Caco-2 (cell line): ENCODE data around the gene RPL14. TPM values are rescaled to one million over a fixed set of nuclear protein-coding genes. Genes with fewer than 3 reads are reported as not detected.

ENCODE experiments used
- BruUV-seq: library from RNA; stranded (reverse); fragments of 400-500 nt; replicated peaks from 2 replicates; lab custom pipeline; 2021; lab: Mats Ljungman, UMichigan
- CTCF ChIA-PET: fragments of 300-600 bp; sonication (Branson Sonifier 250); formaldehyde crosslinking; loops from one replicate; lab custom pipeline; 2022; ENCODE audit warnings: antibody characterized with exemption; lab: Charles Lee
- POLR2A ChIA-PET: fragments of 300-600 bp; sonication (Branson Sonifier 250); formaldehyde crosslinking; loops from one replicate; lab custom pipeline; 2022; ENCODE audit warnings: antibody characterized with exemption; lab: Charles Lee
- DNase-seq, 2 experiments: peaks; one replicate each; pipeline versions ENCODE4 v3.0.0 to v3.0.0-alpha.2; 2020 to 2022
- H3K27me3 ChIP-seq: replicated peaks from 2 replicates; pipeline ENCODE4 v1.6.0; 2011; ENCODE audit warnings: low read length; ENCODE audit not compliant: control insufficient read depth, insufficient read depth
- H3K36me3 ChIP-seq: 2 replicates; pipeline ENCODE4 v1.5.1; 2011; ENCODE audit warnings: low read length; ENCODE audit not compliant: control insufficient read depth, insufficient read depth
- H3K4me1 ChIP-seq: fragments of 250-450 bp; sonication (Bioruptor Pico); 2 replicates; pipeline ENCODE4 v1.5.1; 2020; ENCODE audit warnings: mild to moderate bottlenecking
- H3K4me3 ChIP-seq: 2 replicates; pipeline ENCODE4 v1.5.1; 2011; ENCODE audit warnings: low read depth, mild to moderate bottlenecking, control low read depth, low read length
- H3K9me3 ChIP-seq: fragments of 250-450 bp; sonication (Bioruptor Pico); 2 replicates; pipeline ENCODE4 v1.5.1; 2020; ENCODE audit warnings: mild to moderate bottlenecking, moderate library complexity
- H3K27ac Mint-ChIP-seq: one replicate; pipeline ENCODE4 v1.8.0; 2022; ENCODE audit warnings: mixed read lengths; ENCODE audit not compliant: unreplicated experiment
- H3K27me3 Mint-ChIP-seq: one replicate; pipeline ENCODE4 v1.8.0; 2022; ENCODE audit warnings: mixed read lengths; ENCODE audit not compliant: insufficient read depth, unreplicated experiment
- H3K36me3 Mint-ChIP-seq: one replicate; pipeline ENCODE4 v1.8.0; 2022; ENCODE audit warnings: mild to moderate bottlenecking, mixed read lengths; ENCODE audit not compliant: insufficient read depth, unreplicated experiment
- H3K4me1 Mint-ChIP-seq: one replicate; pipeline ENCODE4 v1.8.0; 2022; ENCODE audit warnings: low read depth, mixed read lengths; ENCODE audit not compliant: unreplicated experiment
- H3K4me3 Mint-ChIP-seq: one replicate; pipeline ENCODE4 v1.8.0; 2022; ENCODE audit warnings: mild to moderate bottlenecking, moderate library complexity, mixed read lengths; ENCODE audit not compliant: unreplicated experiment
- H3K9me3 Mint-ChIP-seq: one replicate; pipeline ENCODE4 v1.8.0; 2022; ENCODE audit warnings: mixed read lengths; ENCODE audit not compliant: unreplicated experiment
- CTCF ChIP-seq, 2 experiments: fragments of 200-600 bp in 1 of 2; IDR thresholded peaks; 1 replicate in 1 of 2; 2 replicates in 1 of 2; pipeline versions ENCODE4 v1.5.1 to v1.8.0; 2011 to 2022; ENCODE audit warnings: antibody characterized with exemption in 1 of 2, control low read depth in 1 of 2, inconsistent platforms in 1 of 2, low read depth in 1 of 2, low read length in 1 of 2, mild to moderate bottlenecking in 1 of 2, moderate library complexity in 1 of 2; ENCODE audit not compliant: insufficient read depth in 1 of 2, severe bottlenecking in 1 of 2, unreplicated experiment in 1 of 2
- intact Hi-C: fragments of 100-400 bp; cut with micrococcal nuclease; formaldehyde crosslinking; loops from one replicate; pipeline ENCODE4 v1.10.0; 2022; ENCODE audit not compliant: unreplicated experiment
- total RNA-seq: library from RNA; stranded (reverse); gene quantifications from 2 replicates; pipeline ENCODE4 v1.2.3, GENCODE V29; 2022

The RPL14 gene
- total RNA-seq, 1 experiment from 2014 or later: 1,589 TPM

DNA sequence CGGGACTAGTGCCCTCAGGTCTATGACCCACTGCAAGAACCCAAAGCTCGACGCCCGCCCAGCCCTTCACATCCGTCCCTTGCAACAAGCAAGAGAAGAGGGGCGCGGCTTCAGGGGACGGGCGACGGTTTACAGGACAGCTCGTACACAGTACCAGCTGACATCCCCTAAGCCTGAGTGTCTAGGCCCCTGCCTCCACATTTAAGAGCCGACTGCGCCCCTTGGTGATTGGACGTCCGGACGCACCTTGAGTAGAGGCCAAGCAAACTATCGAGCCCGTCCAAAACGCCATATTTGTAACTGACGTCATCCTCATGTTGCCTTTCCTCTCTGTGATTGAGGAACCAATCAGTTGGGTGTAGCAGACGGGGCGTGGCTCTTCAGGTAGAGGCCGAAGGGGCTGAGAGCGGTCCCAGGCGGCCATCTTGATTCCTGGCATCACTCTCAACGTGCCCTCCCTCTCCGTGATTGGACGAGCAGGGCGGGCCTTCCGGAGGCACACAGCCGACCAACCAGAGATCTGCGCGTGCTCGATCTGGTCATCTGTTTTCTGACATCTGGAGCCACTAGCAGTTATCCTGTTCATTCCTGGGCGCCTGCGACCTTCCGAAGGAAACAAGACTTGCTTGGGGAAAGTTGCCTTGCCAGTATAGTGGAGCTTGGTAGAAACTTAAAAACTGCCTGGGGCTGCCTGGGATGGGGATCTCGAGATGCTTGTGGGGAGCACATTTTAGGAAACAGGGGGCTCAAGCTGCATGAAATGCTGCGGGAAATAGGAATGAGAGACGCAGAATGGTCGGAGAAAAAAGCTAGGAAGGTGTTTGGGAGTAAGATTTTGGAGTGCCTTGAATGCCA, 4.0 kb upstream of the RPL14 start:
- ChIA-PET POLR2A (interaction anchor here (0.7 to 1.2 kb wide), 2 partner anchors 53 to 127 kb away, joined by 3 to 4 read pairs; partner anchors contain the start of gene ZNF620), CTCF (interaction anchor here (0.6 to 1.3 kb wide), 2 partner anchors 52 to 72 kb away, joined by 4 to 6 read pairs; partner anchors contain the start of genes ZNF620 and ZNF621)
- Histone ChIP-seq H3K4me3 (peak overlapping the region; percentile 58), H3K27me3 (no peaks in the 10 kb centered on the region), H3K36me3 (no peaks in the 10 kb centered on the region; the same call in 1 of the 2 replicates), H3K4me1 (no peaks in the 10 kb centered on the region), H3K9me3 (no peaks in the 10 kb centered on the region)
- H3K27ac Mint-ChIP-seq: peak overlapping the region; percentile 86
- peak; percentile 96 to 98 for DNase-seq
- H3K36me3 Mint-ChIP-seq: peaks cover 18% of the 10 kb centered on the region
- no peaks in the 10 kb centered on the region for H3K27me3 Mint-ChIP-seq
- H3K9me3 Mint-ChIP-seq: no peaks in the 10 kb centered on the region
- H3K4me3 Mint-ChIP-seq: peak overlapping the region; percentile 82
- peaks cover 13% of the 10 kb centered on the region for H3K4me1 Mint-ChIP-seq
- no TSS peak for BruUV-seq
- intact Hi-C loops: loop anchor here (1.0 to 2.0 kb wide), 3 partner anchors 52 to 144 kb away; partner anchors contain the start of gene EIF1B
- no peak for TF ChIP-seq CTCF (IDR thresholded peaks at IDR 0.05; ENCODE audit: insufficient read depth in 1 of 2, low read depth in 1 of 2, low read length in 1 of 2, severe bottlenecking in 1 of 2, unreplicated experiment in 1 of 2)

DNA sequence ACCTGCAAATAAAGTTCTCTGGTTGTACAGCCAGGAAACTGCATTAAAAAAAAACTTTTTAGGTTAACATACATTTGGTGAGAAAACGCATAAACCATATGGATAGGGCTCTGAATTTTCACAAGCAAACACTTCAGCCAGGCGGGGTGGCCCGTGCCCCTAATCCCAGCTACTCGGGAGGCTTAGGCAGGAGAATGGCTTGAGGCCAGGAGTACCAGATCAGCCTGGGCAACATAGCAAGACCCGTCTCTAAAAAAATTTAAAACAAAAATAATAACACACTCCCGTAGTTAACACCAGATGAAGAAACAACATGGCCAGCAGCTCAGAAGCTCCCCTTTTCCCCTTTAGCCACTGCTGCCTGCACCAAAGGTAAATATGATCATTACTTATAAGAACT, 3.2 kb upstream of the RPL14 start:
- H3K27me3 ChIP-seq: no peaks in the 10 kb centered on the region
- no peaks in the 10 kb centered on the region for H3K9me3 ChIP-seq
- Mint-ChIP-seq H3K4me3 (peak overlapping the region; percentile 82), H3K27ac (peak overlapping the region; percentile 86), H3K27me3 (no peaks in the 10 kb centered on the region), H3K36me3 (peaks cover 26% of the 10 kb centered on the region), H3K9me3 (no peaks in the 10 kb centered on the region), H3K4me1 (peaks cover 13% of the 10 kb centered on the region)
- POLR2A ChIA-PET: no interaction called here
- H3K4me3 ChIP-seq: peak overlapping the region; percentile 44
- DNase-seq: no peak
- intact Hi-C loops: loop anchor here (1.0 to 2.0 kb wide), 3 partner anchors 51 to 145 kb away; partner anchors contain the start of gene EIF1B
- TF ChIP-seq CTCF (IDR thresholded peaks at IDR 0.05; ENCODE audit: insufficient read depth in 1 of 2, low read depth in 1 of 2, low read length in 1 of 2, severe bottlenecking in 1 of 2, unreplicated experiment in 1 of 2): no peak
- CTCF ChIA-PET: interaction anchor here (0.6 kb wide), 1 partner anchor 71 kb away, joined by 4 read pairs; the partner anchor contains the start of gene ZNF621
- no TSS peak for BruUV-seq
- peaks cover 5% of the 10 kb centered on the region for H3K4me1 ChIP-seq
- no peaks in the 10 kb centered on the region; the same call in 1 of the 2 replicates for H3K36me3 ChIP-seq

GRCh38 chr3:40455328-40455727, 1.8 kb upstream of the RPL14 start:
- ChIA-PET POLR2A (no interaction called here), CTCF (no interaction called here)
- Histone ChIP-seq H3K4me3 (no peak overlapping the region), H3K36me3 (no peaks in the 10 kb centered on the region; the same call in 1 of the 2 replicates), H3K27me3 (no peaks in the 10 kb centered on the region), H3K4me1 (peaks cover 8% of the 10 kb centered on the region), H3K9me3 (no peaks in the 10 kb centered on the region)
- peak overlapping the region; percentile 81 for H3K4me3 Mint-ChIP-seq
- no peaks in the 10 kb centered on the region for H3K9me3 Mint-ChIP-seq
- H3K4me1 Mint-ChIP-seq: peaks cover 13% of the 10 kb centered on the region
- no peaks in the 10 kb centered on the region for H3K27me3 Mint-ChIP-seq
- no peak for DNase-seq
- peaks cover 40% of the 10 kb centered on the region for H3K36me3 Mint-ChIP-seq
- intact Hi-C loops: no loop called here
- peak overlapping the region; percentile 79 for H3K27ac Mint-ChIP-seq
- no peak for TF ChIP-seq CTCF (IDR thresholded peaks at IDR 0.05; ENCODE audit: insufficient read depth in 1 of 2, low read depth in 1 of 2, low read length in 1 of 2, severe bottlenecking in 1 of 2, unreplicated experiment in 1 of 2)
- BruUV-seq: no TSS peak
